H1 (cell line): Measurements from ENCODE around the gene MRPS34. TPM values are rescaled to one million over a fixed set of nuclear protein-coding genes. Genes with fewer than 3 reads are reported as not detected.

ENCODE experiments used
- CTCF ChIA-PET: fragments of 300-600 bp; sonication (Branson Sonifier 250); formaldehyde crosslinking; loops from one replicate; lab custom pipeline; 2021; ENCODE audit not compliant: partially characterized antibody; lab: Charles Lee
- POLR2A ChIA-PET: fragments of 300-600 bp; sonication (Branson Sonifier 250); formaldehyde crosslinking; loops from one replicate; lab custom pipeline; 2021; ENCODE audit warnings: inconsistent platforms; ENCODE audit not compliant: partially characterized antibody; lab: Charles Lee
- DNase-seq, 2 experiments: peaks; one replicate each; pipeline versions ENCODE4 v3.0.0 to v3.0.0-alpha.2; 2010 to 2022; ENCODE audit warnings: low spot score in 2 of 2, low read depth in 1 of 2, mixed read lengths in 1 of 2
- FAIRE-seq: peaks from 2 replicates; lab custom pipeline; 2011; peaks lifted over from hg19 to GRCh38; lab: Jason Lieb, UNC
- H2AFZ ChIP-seq: 2 replicates; pipeline ENCODE4 v1.8.1; 2012; ENCODE audit warnings: low read length, inconsistent platforms
- H2AK5ac ChIP-seq: 2 replicates; pipeline ENCODE4 v1.6.1; 2013; ENCODE audit warnings: low read depth, low read length
- H2BK120ac ChIP-seq: replicated peaks from 2 replicates; pipeline ENCODE3; 2013; ENCODE audit warnings: low read depth, low read length, inconsistent platforms
- H2BK12ac ChIP-seq: 2 replicates; pipeline ENCODE4 v1.6.1; 2013; ENCODE audit warnings: low read depth, low read length
- H2BK15ac ChIP-seq: 2 replicates; pipeline ENCODE4 v1.6.1; 2013; ENCODE audit warnings: low read length
- H2BK20ac ChIP-seq: 2 replicates; pipeline ENCODE4 v1.6.1; 2013; ENCODE audit warnings: low read length
- H2BK5ac ChIP-seq: 2 replicates; pipeline ENCODE4 v1.6.1; 2013; ENCODE audit warnings: low read depth, low read length
- H3K14ac ChIP-seq: 2 replicates; pipeline ENCODE4 v1.6.1; 2013; ENCODE audit warnings: inconsistent platforms; ENCODE audit not compliant: insufficient read length
- H3K18ac ChIP-seq: 2 replicates; pipeline ENCODE4 v1.6.1; 2013; ENCODE audit warnings: low read length; ENCODE audit errors: extremely low read depth
- H3K23ac ChIP-seq: 2 replicates; pipeline ENCODE4 v1.6.1; 2013; ENCODE audit warnings: inconsistent platforms; ENCODE audit not compliant: insufficient read length
- H3K23me2 ChIP-seq: 2 replicates; pipeline ENCODE4 v1.6.1; 2013; ENCODE audit warnings: low read depth, low read length
- H3K27ac ChIP-seq: 2 replicates; pipeline ENCODE4 v1.6.1; 2011; ENCODE audit warnings: low read depth, low read length, inconsistent platforms
- H3K27me3 ChIP-seq, 4 experiments: replicated peaks in 1 of 4; 1 replicate in 1 of 4; 2 replicates in 3 of 4; pipeline versions ENCODE4 v1.6.1 to v1.8.1; 2011 to 2013; ENCODE audit warnings: low read length in 3 of 4, mild to moderate bottlenecking in 3 of 4, inconsistent platforms in 2 of 4, mixed read lengths in 2 of 4, moderate library complexity in 1 of 4; ENCODE audit not compliant: control insufficient read depth in 3 of 4, insufficient read depth in 3 of 4; ENCODE audit errors: extremely low read depth in 1 of 4
- H3K36me3 ChIP-seq, 4 experiments: 2 replicates each; pipeline versions ENCODE4 v1.6.1 to v1.8.1; 2011 to 2013; ENCODE audit warnings: mild to moderate bottlenecking in 4 of 4, low read length in 3 of 4, moderate library complexity in 2 of 4, control low read depth in 1 of 4, inconsistent platforms in 1 of 4; ENCODE audit not compliant: insufficient read depth in 4 of 4, control insufficient read depth in 2 of 4
- H3K4ac ChIP-seq: replicated peaks from 2 replicates; pipeline ENCODE3; 2013; ENCODE audit warnings: low read length, low read depth, mixed read lengths, inconsistent platforms; ENCODE audit not compliant: insufficient read length
- H3K4me1 ChIP-seq, 4 experiments: replicated peaks in 1 of 4; 1 replicate in 1 of 4; 2 replicates in 3 of 4; pipeline versions ENCODE4 v1.6.1 to v1.8.1; 2011 to 2013; ENCODE audit warnings: low read length in 3 of 4, inconsistent platforms in 2 of 4, mixed read lengths in 1 of 4; ENCODE audit not compliant: insufficient read depth in 4 of 4, control insufficient read depth in 3 of 4
- H3K4me2 ChIP-seq, 2 experiments: 2 replicates each; pipeline versions ENCODE4 v1.6.1 to v1.8.1; 2011 to 2013; ENCODE audit warnings: low read depth in 2 of 2, low read length in 2 of 2, control low read depth in 1 of 2, inconsistent platforms in 1 of 2, mild to moderate bottlenecking in 1 of 2; ENCODE audit not compliant: insufficient read depth in 1 of 2
- H3K4me3 ChIP-seq, 4 experiments: fragments of 200-600, 300-600 bp in 1 of 4; sonication (generic), shearing (Covaris generic), sonication (Bioruptor Twin) in 1 of 4; 2 replicates each; pipeline versions ENCODE4 v1.5.1 to v1.8.1; 2011 to 2016; ENCODE audit warnings: low read length in 4 of 4, low read depth in 3 of 4, control low read depth in 2 of 4, inconsistent platforms in 2 of 4, mild to moderate bottlenecking in 2 of 4, mixed read lengths in 1 of 4, moderate library complexity in 1 of 4; ENCODE audit not compliant: insufficient read depth in 2 of 4; ENCODE audit errors: extremely low read depth in 1 of 4
- H3K56ac ChIP-seq: replicated peaks from 2 replicates; pipeline ENCODE3; 2013; ENCODE audit warnings: low read depth, mild to moderate bottlenecking, mixed read lengths, low read length, inconsistent platforms; ENCODE audit not compliant: insufficient read length
- H3K79me1 ChIP-seq: 2 replicates; pipeline ENCODE4 v1.6.1; 2013; ENCODE audit warnings: low read depth, low read length, control low read depth
- H3K79me2 ChIP-seq, 2 experiments: 2 replicates each; pipeline versions ENCODE4 v1.6.1 to v1.8.1; 2012 to 2013; ENCODE audit warnings: low read length in 2 of 2, mild to moderate bottlenecking in 2 of 2, inconsistent platforms in 1 of 2; ENCODE audit not compliant: insufficient read depth in 2 of 2, control insufficient read depth in 1 of 2
- H3K9ac ChIP-seq, 4 experiments: replicated peaks in 1 of 4; 1 replicate in 1 of 4; 2 replicates in 3 of 4; pipeline versions ENCODE4 v1.6.1 to v1.8.1; 2011 to 2013; ENCODE audit warnings: low read depth in 3 of 4, low read length in 3 of 4, control low read depth in 2 of 4, mild to moderate bottlenecking in 2 of 4, moderate library complexity in 2 of 4, inconsistent platforms in 1 of 4; ENCODE audit errors: extremely low read depth in 1 of 4
- H3K9me3 ChIP-seq, 2 experiments: 2 replicates each; pipeline versions ENCODE4 v1.6.1 to v1.8.1; 2012 to 2013; ENCODE audit warnings: mild to moderate bottlenecking in 2 of 2, moderate library complexity in 2 of 2, control low read depth in 1 of 2, inconsistent platforms in 1 of 2, low read depth in 1 of 2, low read length in 1 of 2, mixed read lengths in 1 of 2; ENCODE audit not compliant: insufficient read depth in 2 of 2
- H4K20me1 ChIP-seq, 2 experiments: replicated peaks in 1 of 2; 2 replicates each; pipeline versions ENCODE3 to v1.8.1; 2011 to 2013; ENCODE audit warnings: inconsistent platforms in 2 of 2, low read length in 2 of 2, mild to moderate bottlenecking in 1 of 2; ENCODE audit not compliant: insufficient read depth in 2 of 2, control insufficient read depth in 1 of 2
- H4K5ac ChIP-seq: 2 replicates; pipeline ENCODE4 v1.6.1; 2013; ENCODE audit warnings: low read length, low read depth, mixed read lengths, inconsistent platforms; ENCODE audit not compliant: insufficient read length
- H4K8ac ChIP-seq: 2 replicates; pipeline ENCODE4 v1.8.0; 2013; ENCODE audit warnings: mild to moderate bottlenecking, moderate library complexity, low read length, inconsistent platforms; ENCODE audit not compliant: insufficient read depth; ENCODE audit errors: extremely low read depth
- H4K91ac ChIP-seq: replicated peaks from 2 replicates; pipeline ENCODE3; 2013; ENCODE audit warnings: low read length, mixed read lengths, inconsistent platforms; ENCODE audit not compliant: insufficient read length
- SP2 ChIP-seq: IDR thresholded peaks from 2 replicates; pipeline ENCODE4 v1.6.1; 2012; ENCODE audit warnings: mild to moderate bottlenecking, low read length, inconsistent platforms
- SRF ChIP-seq: IDR thresholded peaks from 2 replicates; pipeline ENCODE4 v1.6.1; 2011; ENCODE audit warnings: mild to moderate bottlenecking, low read depth, low read length, moderate library complexity
- WGBS, 2 experiments: shearing (Covaris generic) in 1 of 2; methylation state at CpG; one replicate each; pipeline versions ENCODE4 v1.1.6 to v1.1.7; 2013 to 2015; ENCODE audit warnings: low lambda C conversion rate in 2 of 2, mixed read lengths in 2 of 2, inconsistent platforms in 1 of 2, low coverage in 1 of 2, missing lambda C conversion rate in 1 of 2; ENCODE audit not compliant: insufficient replicate concordance in 2 of 2, insufficient coverage in 1 of 2, insufficient read length in 1 of 2; ENCODE audit errors: extremely low coverage in 1 of 2, missing lambda C conversion rate in 1 of 2; 5-methylcytosine and 5-hydroxymethylcytosine counted together
- polyA plus RNA-seq, 7 experiments: library from polyadenylated mRNA; depleted of rRNA in 3 of 7; stranded (reverse) in 5 of 7; unstranded in 2 of 7; fragments of >200 nt in 5 of 7; fragments of 200-250 nt in 2 of 7; gene quantifications; 1 replicate in 5 of 7; 2 replicates in 1 of 7; 4 replicates in 1 of 7; pipeline versions ENCODE4 v1.2.1 to v1.2.3, GENCODE V29; 2011 to 2013; ENCODE audit warnings: missing spikeins in 2 of 7, mixed read lengths in 2 of 7
- total RNA-seq: library from RNA; stranded (reverse); fragmentation: NEBNext Ultra II Directional; extraction: Animal tissue kit (Norgen Biotek cat#: 25700); gene quantifications from 2 replicates; pipeline ENCODE4 v1.2.1, GENCODE V29; 2021

The MRPS34 gene
- total and polyA plus RNA-seq, 2 of the 8 experiments (the other 6 are each of a cell fraction or from before 2014, with no cell fraction given) = 168 to 252 TPM

GRCh38 chr16:1734816-1735215 lies 38.1 kb downstream of the MRPS34 start:
- DNase-seq = no peak
- no peaks in the 10 kb centered on the region for H3K23me2 ChIP-seq
- H3K23ac ChIP-seq = no peak overlapping the region
- no peak overlapping the region for H4K91ac ChIP-seq
- H4K20me1 ChIP-seq = no peaks in the 10 kb centered on the region
- no peak overlapping the region for H2BK120ac ChIP-seq
- no peak overlapping the region for H3K27ac ChIP-seq
- H4K5ac ChIP-seq = no peak overlapping the region
- no peak overlapping the region for H3K56ac ChIP-seq
- no peak overlapping the region for H2BK15ac ChIP-seq
- no peak overlapping the region for H3K18ac ChIP-seq
- H2AFZ ChIP-seq = no peak overlapping the region
- no peaks in the 10 kb centered on the region for H3K79me2 ChIP-seq
- no peak overlapping the region for H2BK12ac ChIP-seq
- H4K8ac ChIP-seq = no peak overlapping the region
- no peak overlapping the region for H3K14ac ChIP-seq
- no peaks in the 10 kb centered on the region for H3K27me3 ChIP-seq
- H3K4me2 ChIP-seq = no peak overlapping the region
- H3K4ac ChIP-seq = no peak overlapping the region
- H3K4me1 ChIP-seq = no peaks in the 10 kb centered on the region
- peaks cover 0 to 18% (median 2%) of the 10 kb centered on the region in 4 experiments; a peak in 5 of 8 replicates for H3K36me3 ChIP-seq
- POLR2A ChIA-PET = interaction anchor here (1.6 kb wide), 1 partner anchor 9 kb away, joined by 4 read pairs; no protein-coding TSS in a partner anchor
- H3K79me1 ChIP-seq = no peaks in the 10 kb centered on the region
- no peak for TF ChIP-seq SP2
- no peak for TF ChIP-seq SRF
- TF ChIP-seq, all 59 proteins: peak for 0
- H2BK5ac ChIP-seq = no peak overlapping the region; the same call in 1 of the 2 replicates
- no peak overlapping the region for H3K4me3 ChIP-seq
- 93% methylated on average over 22 of the region's 22 CpGs; no CpG with 5 or more reads in 1 of the 2 experiments for WGBS, 2 experiments
- H3K9ac ChIP-seq = no peak overlapping the region
- peaks cover 51 to 55% of the 10 kb centered on the region in 2 experiments for H3K9me3 ChIP-seq
- H2BK20ac ChIP-seq = no peak overlapping the region
- H2AK5ac ChIP-seq = peak overlapping the region; percentile 32; the same call in 1 of the 2 replicates
- no peak for FAIRE-seq
- CTCF ChIA-PET = no interaction called here
